Measurements from ENCODE around the gene ZNF699.
"Not testable (repeated sequence)": the region's sequence is repeated elsewhere in the genome, so short reads cannot be mapped to it uniquely, and the experiment has no call there.

The ZNF699 gene

GRCh38 chr19:9309139-9309973 lies at the start of gene ZNF699:
TSS of gene ZNF699 (minus strand) at chr19:9309838. CDS start at chr19:9305119, 4,719 bp downstream.
- DNase-seq (ENCODE audit: low spot score) = peak; percentile 94

- DNase-seq (ENCODE audit: low spot score) = no peak
Observed at GRCh38 chr19:9354651-9355050, 45.0 kb upstream of the ZNF699 start.

GRCh38 chr19:9353011-9353410 lies 43.4 kb upstream of the ZNF699 start:
- no peak for DNase-seq (ENCODE audit: low spot score)

- DNase-seq (ENCODE audit: low spot score) = no peak
Observed at GRCh38 chr19:9352505-9352904, 42.9 kb upstream of the ZNF699 start.

GRCh38 chr19:9348671-9349070 lies 39.0 kb upstream of the ZNF699 start:
- DNase-seq (ENCODE audit: low spot score) = no peak

DNA sequence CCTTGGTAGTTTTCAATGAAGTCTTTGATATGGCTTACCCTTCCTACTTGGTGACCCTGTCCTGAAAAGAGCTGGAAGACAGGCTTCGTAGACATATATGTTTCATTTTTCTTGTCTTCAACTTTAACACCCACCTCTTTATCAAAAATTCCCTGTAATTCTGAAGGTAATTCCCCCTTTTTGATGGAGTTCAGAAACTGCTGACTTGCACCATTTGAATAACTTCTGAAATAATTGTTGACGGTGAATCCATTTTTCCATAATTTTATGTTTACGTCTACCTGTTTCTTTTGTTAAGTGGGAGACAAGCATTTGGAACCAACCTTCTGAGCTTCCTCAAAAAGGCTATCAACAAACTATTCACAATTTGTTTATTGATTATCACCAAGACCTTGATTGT lies 38.6 kb upstream of the ZNF699 start:
- no peak for DNase-seq (ENCODE audit: low spot score)

- DNase-seq (ENCODE audit: low spot score) = no peak
Observed at GRCh38 chr19:9345005-9345404, 35.4 kb upstream of the ZNF699 start.

DNA sequence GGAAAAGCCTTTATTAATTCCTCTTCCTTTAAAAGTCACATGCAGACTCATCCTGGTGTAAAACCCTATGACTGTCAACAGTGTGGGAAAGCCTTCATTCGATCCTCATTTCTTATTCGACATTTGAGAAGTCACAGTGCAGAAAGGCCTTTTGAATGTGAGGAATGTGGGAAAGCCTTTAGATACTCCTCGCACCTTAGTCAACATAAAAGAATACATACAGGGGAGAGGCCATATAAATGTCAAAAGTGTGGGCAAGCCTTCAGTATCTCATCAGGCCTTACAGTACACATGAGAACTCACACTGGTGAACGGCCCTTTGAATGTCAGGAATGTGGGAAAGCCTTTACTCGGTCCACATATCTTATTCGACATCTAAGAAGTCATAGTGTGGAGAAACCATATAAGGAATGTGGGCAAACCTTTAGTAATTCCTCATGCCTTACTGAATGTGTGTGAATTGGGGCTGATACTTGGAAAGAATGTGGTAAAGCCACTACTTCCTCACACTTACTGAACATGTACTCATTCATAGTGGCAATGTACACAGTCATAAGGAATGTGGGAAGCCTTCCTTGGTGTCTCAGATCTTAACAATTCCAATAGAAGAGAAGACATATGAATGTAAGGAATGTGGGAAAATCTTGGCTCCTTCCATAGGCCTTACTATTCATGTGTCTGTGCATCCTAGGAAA lies 33.1 kb upstream of the ZNF699 start:
- DNase-seq (ENCODE audit: low spot score) = no peak

DNA sequence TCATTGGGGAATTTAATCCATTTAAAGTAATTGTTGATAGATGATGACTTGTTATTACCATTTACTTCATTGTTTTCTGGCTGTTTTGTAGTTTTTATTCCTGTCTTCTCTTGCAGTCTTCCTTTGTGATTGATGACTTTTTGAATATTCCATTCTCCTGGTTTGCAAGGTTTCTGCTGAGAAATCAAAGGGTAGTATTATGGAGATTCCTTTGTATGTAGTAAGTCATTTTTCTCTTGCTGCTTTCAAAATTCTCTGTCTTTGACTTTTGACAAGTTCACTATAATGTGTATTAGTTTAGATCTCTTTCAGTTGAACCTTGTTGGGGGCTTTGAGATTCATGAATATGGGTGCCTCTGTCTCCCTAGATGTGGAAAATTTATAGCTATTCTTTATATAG lies 20.4 kb upstream of the ZNF699 start:
- DNase-seq (ENCODE audit: low spot score) = no peak

- DNase-seq (ENCODE audit: low spot score) = no peak
Observed at GRCh38 chr19:9324584-9324962, 14.9 kb upstream of the ZNF699 start.

DNA sequence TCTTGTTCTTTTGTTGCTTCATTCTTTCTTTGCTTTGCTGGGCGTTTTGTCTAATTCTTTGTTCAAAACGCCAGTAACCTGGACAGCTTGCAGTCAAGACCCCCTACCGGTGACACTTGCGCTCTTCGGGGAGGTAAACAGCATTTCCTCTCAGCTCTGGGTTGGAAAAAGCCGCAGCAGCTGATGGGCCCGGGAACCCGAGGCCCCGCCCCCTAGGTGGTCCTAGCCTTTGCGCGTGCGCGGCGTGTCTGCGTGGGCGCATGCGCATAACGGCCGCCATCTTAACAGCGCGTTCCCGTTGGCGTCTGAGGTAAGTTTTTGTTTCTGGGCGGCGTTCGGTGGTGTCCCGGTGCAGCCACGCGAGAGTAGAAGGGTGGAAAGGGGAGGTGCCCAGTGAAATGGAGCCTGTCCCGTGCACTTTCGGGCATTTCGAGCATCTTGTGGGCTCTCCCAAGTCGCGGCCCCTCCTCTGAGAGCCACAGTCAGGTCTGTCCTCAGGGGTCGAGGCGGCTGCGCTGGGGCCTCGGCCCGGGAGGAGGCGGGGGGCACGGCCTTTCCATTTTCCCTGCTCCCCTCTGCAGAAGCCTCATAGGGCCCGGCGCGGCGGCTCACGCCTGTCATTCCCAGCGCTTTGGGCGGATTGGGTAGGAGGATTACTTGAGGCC lies 14.4 kb upstream of the ZNF699 start, which contains the start of gene ZNF559:
Gene ZNF559 (plus strand): TSS at position 261 of the 665 bp plus-strand sequence. CDS start 14,371 bp downstream, outside the sequence.
- peak; percentile 82 for DNase-seq (ENCODE audit: low spot score)

DNA sequence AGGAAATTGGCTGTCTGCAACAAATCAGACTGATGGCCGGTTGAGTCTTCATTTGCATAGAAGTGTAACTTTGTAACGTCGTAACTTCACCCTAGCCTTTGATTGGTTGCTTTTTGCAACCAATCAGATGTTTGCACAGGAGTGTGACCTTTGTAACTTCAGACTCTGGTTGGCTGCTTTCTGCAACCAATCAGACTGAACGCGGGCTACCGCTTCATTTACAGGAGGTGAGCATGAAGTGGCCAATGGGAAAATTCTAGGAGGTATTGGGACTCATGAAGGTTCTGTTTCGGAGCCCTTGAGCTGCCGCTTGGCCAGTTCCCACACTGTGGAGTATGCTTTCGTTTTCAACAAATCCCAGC lies 13.9 kb upstream of the ZNF699 start:
- DNase-seq (ENCODE audit: low spot score) = peak; percentile 46

DNA sequence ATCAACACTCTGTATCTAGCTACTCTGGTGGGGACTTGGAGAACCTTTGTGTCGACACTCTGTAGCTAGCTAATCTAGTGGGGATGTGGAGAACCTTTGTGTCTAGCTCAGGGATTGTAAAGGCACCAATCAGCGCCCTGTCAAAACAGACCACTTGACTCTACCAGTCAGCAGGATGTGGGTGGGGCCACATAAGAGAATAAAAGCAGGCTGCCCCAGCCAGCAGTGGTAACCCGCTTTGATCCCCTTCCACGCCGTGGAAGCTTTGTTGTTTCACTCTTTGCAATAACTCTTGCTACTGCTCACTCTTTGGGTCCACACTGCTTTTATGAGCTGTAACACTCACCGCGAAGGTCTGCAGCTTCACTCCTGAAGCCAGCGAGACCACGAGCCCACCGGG lies 12.6 kb upstream of the ZNF699 start:
- not testable (repeated sequence) for DNase-seq (ENCODE audit: low spot score)

- DNase-seq (ENCODE audit: low spot score) = not testable (repeated sequence)
Observed at GRCh38 chr19:9321756-9322155, 12.1 kb upstream of the ZNF699 start.

- DNase-seq (ENCODE audit: low spot score) = no peak
Observed at GRCh38 chr19:9321338-9321737, 11.7 kb upstream of the ZNF699 start.

- DNase-seq (ENCODE audit: low spot score) = no peak
Observed at GRCh38 chr19:9313756-9314155, 4.1 kb upstream of the ZNF699 start.

GRCh38 chr19:9309974-9310446 lies 372 bp upstream of the ZNF699 start:
- no peak for DNase-seq (ENCODE audit: low spot score)

GRCh38 chr19:9308091-9308770 lies 1.4 kb downstream of the ZNF699 start:
- DNase-seq (ENCODE audit: low spot score) = no peak

DNA sequence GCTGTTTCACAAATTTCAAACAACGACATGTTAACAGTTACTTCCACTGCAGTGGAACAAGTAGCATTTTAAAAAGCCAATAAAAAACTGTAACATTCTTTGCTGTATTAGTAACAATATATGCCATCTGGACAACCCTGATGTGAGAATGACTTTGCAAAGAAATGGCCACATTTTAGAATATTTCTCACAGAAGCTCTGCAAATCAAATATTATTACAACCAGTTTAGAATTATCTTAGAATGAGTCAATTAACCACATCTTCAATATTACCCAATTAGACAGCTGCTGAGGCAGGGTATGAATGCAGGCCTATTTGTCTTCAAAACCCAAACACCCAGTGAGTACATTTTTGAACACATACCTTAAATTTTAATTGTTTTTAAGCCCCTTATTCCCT lies 3.2 kb downstream of the ZNF699 start:
- no peak for DNase-seq (ENCODE audit: low spot score)

DNA sequence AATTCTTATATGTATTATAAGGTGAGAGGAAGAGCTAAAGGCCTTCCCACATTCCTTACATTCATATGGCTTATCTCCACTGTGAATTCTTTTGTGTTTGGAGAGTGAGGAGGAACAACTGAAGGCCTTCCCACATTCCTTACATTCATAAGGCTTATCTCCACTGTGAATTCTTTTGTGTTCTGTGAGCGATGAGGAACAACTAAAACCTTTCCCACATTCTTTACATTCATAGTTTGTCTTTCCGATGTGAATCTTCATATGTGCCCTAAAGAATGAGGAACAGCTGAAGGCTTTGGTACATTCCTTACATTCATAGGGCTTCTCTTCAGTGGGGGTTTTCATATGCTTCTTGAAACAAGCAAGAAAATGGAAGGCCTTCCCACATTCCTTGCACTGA lies 13.3 kb downstream of the ZNF699 start:
- no peak for DNase-seq (ENCODE audit: low spot score)

DNA sequence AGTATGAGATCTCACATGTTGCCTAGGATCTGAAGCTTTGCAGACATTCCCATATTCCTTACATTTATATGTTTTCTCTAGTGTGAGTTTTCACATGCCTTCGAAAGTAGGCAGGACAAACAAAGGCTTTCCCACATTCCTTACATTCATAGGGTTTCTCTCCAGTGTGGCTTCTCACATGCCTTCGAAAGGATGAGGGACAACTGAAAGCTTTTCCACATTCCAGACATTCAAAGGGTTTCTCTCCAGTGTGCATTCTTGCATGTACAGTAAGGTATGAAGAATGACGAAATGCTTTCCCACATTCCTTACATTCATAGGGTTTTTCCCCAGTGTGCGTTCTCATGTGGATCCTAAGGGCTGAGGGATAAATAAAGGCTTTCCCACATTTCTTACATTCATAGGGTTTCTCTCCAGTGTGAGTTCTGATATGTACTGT lies 14.2 kb downstream of the ZNF699 start:
- DNase-seq (ENCODE audit: low spot score) = no peak

- no peak for DNase-seq (ENCODE audit: low spot score)
Observed at GRCh38 chr19:9289231-9289884, 20.3 kb downstream of the ZNF699 start.
